ENCODE data around the gene FRMD8. TPM values are rescaled to one million over a fixed set of nuclear protein-coding genes. Genes with fewer than 3 reads are reported as not detected.

Gene FRMD8
- total and polyA plus RNA-seq, 2 experiments from 2014 or later, result 7.0 to 35.4 TPM

DNA sequence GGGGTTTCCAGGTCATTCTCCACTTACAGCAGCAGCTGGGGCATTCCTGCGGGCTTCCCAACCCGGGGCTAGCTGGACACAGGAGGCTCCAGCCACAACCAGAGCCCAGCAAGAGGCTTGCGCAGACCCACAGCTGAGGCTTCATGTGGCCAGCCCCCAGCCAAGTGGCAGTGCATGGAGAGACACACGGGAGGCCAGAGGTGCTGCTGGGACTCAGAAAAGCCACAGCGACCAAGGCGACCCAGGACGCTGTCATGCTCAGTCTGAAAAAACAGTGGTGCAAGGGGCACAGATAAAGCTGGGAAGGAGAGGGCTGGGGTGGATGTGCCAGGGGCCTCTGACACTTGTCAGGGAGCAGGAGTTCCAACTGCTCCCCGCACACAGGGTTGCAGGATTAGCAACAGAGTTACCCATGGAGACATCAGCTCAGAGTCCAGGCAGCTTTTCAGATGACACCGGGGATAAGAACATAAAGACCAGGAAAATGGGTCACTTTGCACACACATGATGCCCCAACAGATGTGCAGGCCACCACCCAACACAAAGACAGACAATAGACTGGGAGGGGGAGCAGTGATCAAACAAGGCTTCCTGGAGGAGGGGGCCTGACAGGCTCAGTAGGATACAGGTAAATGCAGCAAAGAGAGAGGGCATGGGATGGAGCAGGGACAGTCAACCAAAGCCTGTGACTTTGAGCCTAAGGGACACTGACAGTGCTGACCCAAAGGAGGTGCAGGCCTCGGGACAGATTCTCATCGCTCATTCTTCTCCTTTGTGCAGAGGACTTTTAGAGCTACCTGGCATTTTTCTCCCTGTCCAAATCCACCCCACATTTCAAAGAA lies 29.3 kb downstream of the FRMD8 start:
- Histone ChIP-seq H3F3A (replicated peaks; ENCODE audit: low read depth) (peaks cover 26% of the 10 kb centered on the region), H3K4me3 (peak overlapping the region; percentile 40; the same call in 1 of the 2 replicates), H3K79me2 (replicated peaks; ENCODE audit: insufficient read depth) (0 out of 2 replicates have a peak, but pooled peaks cover 2% of the 10 kb centered on the region), H3K27ac (ENCODE audit: low read depth) (no peak overlapping the region), H3K9me2 (ENCODE audit: insufficient read depth) (no peaks in the 10 kb centered on the region), H3K4me2 (peak overlapping the region; percentile 74), H3K4me1 (ENCODE audit: insufficient read depth) (peaks cover 41% of the 10 kb centered on the region), H4K20me1 (replicated peaks; ENCODE audit: insufficient read depth) (no peaks in the 10 kb centered on the region), H2AFZ (peak overlapping the region; percentile 90; the same call in 1 of the 2 replicates), H3K27me3 (ENCODE audit: insufficient read depth) (no peaks in the 10 kb centered on the region), H3K36me3 (ENCODE audit: insufficient read depth) (no peaks in the 10 kb centered on the region)
- Mint-ChIP-seq H3K27me3 (ENCODE audit: insufficient read depth, low read depth, poor library complexity) (peaks cover 28% of the 10 kb centered on the region), H3K27ac (no peak overlapping the region), H3K36me3 (ENCODE audit: low read depth) (no peaks in the 10 kb centered on the region; the same call in 2 of the 3 replicates), H3K9me3 (no peaks in the 10 kb centered on the region), H3K4me3 (peak overlapping the region; percentile 26; the same call in 2 of the 3 replicates), H3K4me1 (peaks cover 45% of the 10 kb centered on the region)
- TF ChIP-seq EZH2 (IDR thresholded peaks at IDR 0.05; ENCODE audit: low read depth, unreplicated experiment) (no peak), ZNF331 (CRISPR knock-in tag; IDR thresholded peaks at IDR 0.05; ENCODE audit: low read depth) (no peak)
- TF ChIP-seq, protein P1, sequence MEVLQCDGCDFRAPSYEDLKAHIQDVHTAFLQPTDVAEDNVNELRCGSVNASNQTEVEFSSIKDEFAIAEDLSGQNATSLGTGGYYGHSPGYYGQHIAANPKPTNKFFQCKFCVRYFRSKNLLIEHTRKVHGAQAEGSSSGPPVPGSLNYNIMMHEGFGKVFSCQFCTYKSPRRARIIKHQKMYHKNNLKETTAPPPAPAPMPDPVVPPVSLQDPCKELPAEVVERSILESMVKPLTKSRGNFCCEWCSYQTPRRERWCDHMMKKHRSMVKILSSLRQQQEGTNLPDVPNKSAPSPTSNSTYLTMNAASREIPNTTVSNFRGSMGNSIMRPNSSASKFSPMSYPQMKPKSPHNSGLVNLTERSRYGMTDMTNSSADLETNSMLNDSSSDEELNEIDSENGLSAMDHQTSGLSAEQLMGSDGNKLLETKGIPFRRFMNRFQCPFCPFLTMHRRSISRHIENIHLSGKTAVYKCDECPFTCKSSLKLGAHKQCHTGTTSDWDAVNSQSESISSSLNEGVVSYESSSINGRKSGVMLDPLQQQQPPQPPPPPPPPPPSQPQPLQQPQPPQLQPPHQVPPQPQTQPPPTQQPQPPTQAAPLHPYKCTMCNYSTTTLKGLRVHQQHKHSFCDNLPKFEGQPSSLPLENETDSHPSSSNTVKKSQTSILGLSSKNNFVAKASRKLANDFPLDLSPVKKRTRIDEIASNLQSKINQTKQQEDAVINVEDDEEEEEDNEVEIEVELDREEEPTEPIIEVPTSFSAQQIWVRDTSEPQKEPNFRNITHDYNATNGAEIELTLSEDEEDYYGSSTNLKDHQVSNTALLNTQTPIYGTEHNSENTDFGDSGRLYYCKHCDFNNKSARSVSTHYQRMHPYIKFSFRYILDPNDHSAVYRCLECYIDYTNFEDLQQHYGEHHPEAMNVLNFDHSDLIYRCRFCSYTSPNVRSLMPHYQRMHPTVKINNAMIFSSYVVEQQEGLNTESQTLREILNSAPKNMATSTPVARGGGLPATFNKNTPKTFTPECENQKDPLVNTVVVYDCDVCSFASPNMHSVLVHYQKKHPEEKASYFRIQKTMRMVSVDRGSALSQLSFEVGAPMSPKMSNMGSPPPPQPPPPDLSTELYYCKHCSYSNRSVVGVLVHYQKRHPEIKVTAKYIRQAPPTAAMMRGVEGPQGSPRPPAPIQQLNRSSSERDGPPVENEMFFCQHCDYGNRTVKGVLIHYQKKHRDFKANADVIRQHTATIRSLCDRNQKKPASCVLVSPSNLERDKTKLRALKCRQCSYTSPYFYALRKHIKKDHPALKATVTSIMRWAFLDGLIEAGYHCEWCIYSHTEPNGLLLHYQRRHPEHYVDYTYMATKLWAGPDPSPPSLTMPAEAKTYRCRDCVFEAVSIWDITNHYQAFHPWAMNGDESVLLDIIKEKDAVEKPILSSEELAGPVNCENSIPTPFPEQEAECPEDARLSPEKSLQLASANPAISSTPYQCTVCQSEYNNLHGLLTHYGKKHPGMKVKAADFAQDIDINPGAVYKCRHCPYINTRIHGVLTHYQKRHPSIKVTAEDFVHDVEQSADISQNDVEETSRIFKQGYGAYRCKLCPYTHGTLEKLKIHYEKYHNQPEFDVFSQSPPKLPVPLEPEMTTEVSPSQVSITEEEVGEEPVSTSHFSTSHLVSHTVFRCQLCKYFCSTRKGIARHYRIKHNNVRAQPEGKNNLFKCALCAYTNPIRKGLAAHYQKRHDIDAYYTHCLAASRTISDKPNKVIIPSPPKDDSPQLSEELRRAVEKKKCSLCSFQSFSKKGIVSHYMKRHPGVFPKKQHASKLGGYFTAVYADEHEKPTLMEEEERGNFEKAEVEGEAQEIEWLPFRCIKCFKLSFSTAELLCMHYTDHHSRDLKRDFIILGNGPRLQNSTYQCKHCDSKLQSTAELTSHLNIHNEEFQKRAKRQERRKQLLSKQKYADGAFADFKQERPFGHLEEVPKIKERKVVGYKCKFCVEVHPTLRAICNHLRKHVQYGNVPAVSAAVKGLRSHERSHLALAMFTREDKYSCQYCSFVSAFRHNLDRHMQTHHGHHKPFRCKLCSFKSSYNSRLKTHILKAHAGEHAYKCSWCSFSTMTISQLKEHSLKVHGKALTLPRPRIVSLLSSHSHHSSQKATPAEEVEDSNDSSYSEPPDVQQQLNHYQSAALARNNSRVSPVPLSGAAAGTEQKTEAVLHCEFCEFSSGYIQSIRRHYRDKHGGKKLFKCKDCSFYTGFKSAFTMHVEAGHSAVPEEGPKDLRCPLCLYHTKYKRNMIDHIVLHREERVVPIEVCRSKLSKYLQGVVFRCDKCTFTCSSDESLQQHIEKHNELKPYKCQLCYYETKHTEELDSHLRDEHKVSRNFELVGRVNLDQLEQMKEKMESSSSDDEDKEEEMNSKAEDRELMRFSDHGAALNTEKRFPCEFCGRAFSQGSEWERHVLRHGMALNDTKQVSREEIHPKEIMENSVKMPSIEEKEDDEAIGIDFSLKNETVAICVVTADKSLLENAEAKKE (CRISPR knock-in tag; IDR thresholded peaks at IDR 0.05), result no peak
- DNase-seq (ENCODE audit: low spot score), result no peak
- ATAC-seq, result no peak
